BLaER1 treated with 17β-estradiol and CSF1 and Interleukin-3, amounts not matched to agents 10 nM and 100 nM (cell line): ENCODE data around the gene ZNF326.

ENCODE experiments used
- H3K27ac ChIP-seq, 11 experiments: shearing (Covaris generic); formaldehyde crosslinking; 2 replicates each; pipeline ENCODE4 v1.8.1; 2022
- H3K27me3 ChIP-seq, 11 experiments: shearing (Covaris generic); formaldehyde crosslinking; 2 replicates each; pipeline ENCODE4 v1.8.1; 2022
- H3K36me3 ChIP-seq, 11 experiments: shearing (Covaris generic); formaldehyde crosslinking; 2 replicates each; pipeline ENCODE4 v1.8.1; 2022
- H3K4me1 ChIP-seq, 10 experiments: shearing (Covaris generic); formaldehyde crosslinking; 2 replicates each; pipeline ENCODE4 v1.8.1; 2022
- H3K4me2 ChIP-seq, 11 experiments: shearing (Covaris generic); formaldehyde crosslinking; 2 replicates each; pipeline ENCODE4 v1.8.1; 2022
- H3K4me3 ChIP-seq, 10 experiments: shearing (Covaris generic); formaldehyde crosslinking; 2 replicates each; pipeline ENCODE4 v1.8.1; 2022
- H3K9ac ChIP-seq, 11 experiments: shearing (Covaris generic); formaldehyde crosslinking; 2 replicates each; pipeline ENCODE4 v1.8.1; 2022
- H3K9me3 ChIP-seq, 11 experiments: shearing (Covaris generic); formaldehyde crosslinking; replicated peaks in 1 of 11; 2 replicates each; pipeline ENCODE4 v1.8.1; 2022
- H4K20me1 ChIP-seq, 11 experiments: shearing (Covaris generic); formaldehyde crosslinking; 2 replicates each; pipeline ENCODE4 v1.8.1; 2022
- Cebpa-rat ChIP-seq, 11 experiments: shearing (Covaris generic); IDR thresholded peaks; 2 replicates each; pipeline ENCODE4 v1.8.1; 2022

ZNF326 gene

GRCh38 chr1:90068611-90069280 is 73.8 kb downstream of the ZNF326 start:
- TF ChIP-seq Cebpa-rat (IDR thresholded peaks at IDR 0.05), result no peak
- no peak overlapping the region for H3K27ac ChIP-seq
- no peaks in the 10 kb centered on the region for H3K4me1 ChIP-seq

GRCh38 chr1:90074137-90074536 is 79.2 kb downstream of the ZNF326 start:
- H3K4me1 ChIP-seq, result peaks cover 0 to 6% (median under 1%) of the 10 kb centered on the region in 10 experiments; a peak in 4 of 20 replicates
- no peak overlapping the region for H3K27ac ChIP-seq
- H4K20me1 ChIP-seq, result no peaks in the 10 kb centered on the region
- H3K4me3 ChIP-seq, result no peak overlapping the region
- H3K27me3 ChIP-seq, result no peaks in the 10 kb centered on the region
- peaks cover 0 to 9% (median 0%) of the 10 kb centered on the region in 11 experiments; a peak in 2 of 22 replicates for H3K9me3 ChIP-seq
- TF ChIP-seq Cebpa-rat (IDR thresholded peaks at IDR 0.05), result no peak
- H3K9ac ChIP-seq, result no peak overlapping the region
- no peaks in the 10 kb centered on the region for H3K36me3 ChIP-seq
- H3K4me2 ChIP-seq, result peak overlapping the region in 2 of 11 experiments; percentile 17 to 25; a peak in 4 of 22 replicates

More at GRCh38 chr1:90068611-90069280, 73.8 kb downstream of the ZNF326 start:
- Histone ChIP-seq H3K4me3 (no peak overlapping the region), H3K9ac (no peak overlapping the region), H3K9me3 (peaks cover 3 to 8% (median 4%) of the 10 kb centered on the region in 11 experiments; a peak in 14 of 22 replicates), H3K4me2 (no peak overlapping the region), H3K36me3 (no peaks in the 10 kb centered on the region), H3K27me3 (no peaks in the 10 kb centered on the region), H4K20me1 (no peaks in the 10 kb centered on the region)

GRCh38 chr1:90074566-90074965 is 79.7 kb downstream of the ZNF326 start:
- no peak for TF ChIP-seq Cebpa-rat (IDR thresholded peaks at IDR 0.05)
- H3K9me3 ChIP-seq, result peaks cover 0 to 9% (median 0%) of the 10 kb centered on the region in 11 experiments; a peak in 2 of 22 replicates
- H3K27me3 ChIP-seq, result no peaks in the 10 kb centered on the region
- H3K9ac ChIP-seq, result no peak overlapping the region
- peaks cover 0 to 6% (median 1%) of the 10 kb centered on the region in 10 experiments; a peak in 4 of 20 replicates for H3K4me1 ChIP-seq
- H3K36me3 ChIP-seq, result no peaks in the 10 kb centered on the region
- H3K27ac ChIP-seq, result no peak overlapping the region
- H4K20me1 ChIP-seq, result no peaks in the 10 kb centered on the region
- no peak overlapping the region for H3K4me3 ChIP-seq
- no peak overlapping the region for H3K4me2 ChIP-seq

GRCh38 chr1:90074970-90075391 is 80.1 kb downstream of the ZNF326 start:
- H3K36me3 ChIP-seq, result no peaks in the 10 kb centered on the region
- peaks cover 0 to 9% (median 0%) of the 10 kb centered on the region in 11 experiments; a peak in 2 of 22 replicates for H3K9me3 ChIP-seq
- H3K4me1 ChIP-seq, result peaks cover 0 to 6% (median 1%) of the 10 kb centered on the region in 10 experiments; a peak in 4 of 20 replicates
- H3K9ac ChIP-seq, result no peak overlapping the region
- no peak overlapping the region for H3K27ac ChIP-seq
- TF ChIP-seq Cebpa-rat (IDR thresholded peaks at IDR 0.05), result no peak
- no peak overlapping the region for H3K4me3 ChIP-seq
- no peaks in the 10 kb centered on the region for H4K20me1 ChIP-seq
- no peaks in the 10 kb centered on the region for H3K27me3 ChIP-seq
- H3K4me2 ChIP-seq, result no peak overlapping the region

- Histone ChIP-seq H3K4me3 (no peak overlapping the region), H3K27ac (no peak overlapping the region), H3K4me2 (no peak overlapping the region), H3K36me3 (no peaks in the 10 kb centered on the region), H3K27me3 (no peaks in the 10 kb centered on the region), H4K20me1 (no peaks in the 10 kb centered on the region), H3K4me1 (0 out of 20 replicates have a peak, but pooled peaks cover 0 to 6% (median 0%) of the 10 kb centered on the region in 10 experiments), H3K9me3 (no peaks in the 10 kb centered on the region), H3K9ac (no peak overlapping the region)
- no peak for TF ChIP-seq Cebpa-rat (IDR thresholded peaks at IDR 0.05)
Observed at GRCh38 chr1:90083995-90084394, 89.1 kb downstream of the ZNF326 start.
